ENCODE results near the gene MZB1.

MZB1 gene

GRCh38 chr5:139389701-139390638 is at the start of gene MZB1:
Gene MZB1 (minus strand): TSS chr5:139389913. CDS start chr5:139389856, 57 bp downstream.
- Mint-ChIP-seq H3K27me3 (ENCODE audit: low read depth, poor library complexity) (peaks cover 39% of the 10 kb centered on the region), H3K9me3 (no peaks in the 10 kb centered on the region), H3K4me1 (peaks cover 19% of the 10 kb centered on the region), H3K27ac (no peak within 1 kb of the TSS), H3K36me3 (ENCODE audit: low read depth) (no peaks in the 10 kb centered on the region), H3K4me3 (no peak within 1 kb of the TSS)
- no peak for DNase-seq
- TF ChIP-seq CTCF (IDR thresholded peaks at IDR 0.05) = no peak

- peaks cover 12% of the 10 kb centered on the region for H3K27me3 Mint-ChIP-seq (ENCODE audit: low read depth, poor library complexity)
- peak; percentile 95 for DNase-seq
- no peak for TF ChIP-seq CTCF (IDR thresholded peaks at IDR 0.05)
- H3K27ac Mint-ChIP-seq = peak within 1 kb of the TSS; percentile 99
- H3K9me3 Mint-ChIP-seq = no peaks in the 10 kb centered on the region
- H3K4me3 Mint-ChIP-seq = peak within 1 kb of the TSS; percentile 96
- H3K4me1 Mint-ChIP-seq = peaks cover 45% of the 10 kb centered on the region
- peaks cover 21% of the 10 kb centered on the region for H3K36me3 Mint-ChIP-seq (ENCODE audit: low read depth)
Observed at GRCh38 chr5:139439013-139439903, 49.5 kb upstream of the MZB1 start, which contains the start of gene DNAJC18. Gene DNAJC18 (minus strand): TSS chr5:139439525. CDS start chr5:139439445, 80 bp downstream.

GRCh38 chr5:139438707-139439012 is 48.9 kb upstream of the MZB1 start:
- Mint-ChIP-seq H3K4me3 (peak overlapping the region; percentile 96), H3K27me3 (ENCODE audit: low read depth, poor library complexity) (peaks cover 12% of the 10 kb centered on the region), H3K27ac (no peak overlapping the region), H3K9me3 (no peaks in the 10 kb centered on the region), H3K36me3 (ENCODE audit: low read depth) (peaks cover 21% of the 10 kb centered on the region), H3K4me1 (peaks cover 39% of the 10 kb centered on the region)
- TF ChIP-seq CTCF (IDR thresholded peaks at IDR 0.05) = no peak
- DNase-seq = no peak

DNA sequence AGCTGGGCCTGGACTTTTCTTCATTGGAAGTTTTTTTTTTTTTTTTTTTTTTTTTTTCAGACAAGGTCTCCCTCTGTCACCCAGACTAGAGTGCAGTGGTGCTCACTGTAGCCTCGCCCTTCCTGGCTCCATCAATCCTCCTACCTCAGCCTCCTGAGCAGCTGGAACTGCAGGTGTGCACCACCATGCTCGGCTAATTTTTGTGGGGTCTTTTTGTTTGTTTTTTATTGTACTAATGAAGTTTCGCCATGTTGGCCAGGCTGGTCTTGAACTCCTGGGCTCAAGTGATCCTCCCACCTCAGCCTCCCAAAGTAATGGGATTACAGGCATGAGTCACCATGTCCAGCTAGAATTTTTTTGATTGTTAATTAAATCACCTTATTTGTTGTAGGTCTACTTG is 46.0 kb upstream of the MZB1 start:
- no peak for DNase-seq
- Mint-ChIP-seq H3K27me3 (ENCODE audit: low read depth, poor library complexity) (no peaks in the 10 kb centered on the region), H3K27ac (no peak overlapping the region), H3K4me1 (peaks cover 30% of the 10 kb centered on the region), H3K9me3 (no peaks in the 10 kb centered on the region), H3K4me3 (no peak overlapping the region), H3K36me3 (ENCODE audit: low read depth) (peaks cover 26% of the 10 kb centered on the region)
- no peak for TF ChIP-seq CTCF (IDR thresholded peaks at IDR 0.05)

DNA sequence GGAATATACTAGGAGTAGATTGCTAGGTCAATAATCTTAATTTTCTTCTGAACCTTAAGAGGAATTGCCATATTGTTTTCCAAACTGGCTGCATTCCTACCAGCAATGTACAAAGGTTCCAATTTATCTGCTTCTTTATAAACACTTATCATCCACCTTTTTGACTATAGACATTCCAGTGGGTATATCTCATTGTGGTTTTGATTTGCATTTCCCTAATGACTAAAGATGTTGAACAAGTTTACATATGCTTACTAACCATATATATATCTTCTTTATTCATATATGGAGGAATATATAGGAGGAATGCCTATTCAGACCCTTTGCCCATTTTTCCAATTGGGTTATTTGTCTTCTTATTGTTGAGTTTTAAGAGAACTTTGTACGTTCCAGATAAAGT is 42.0 kb upstream of the MZB1 start:
- peaks cover 48% of the 10 kb centered on the region for H3K36me3 Mint-ChIP-seq (ENCODE audit: low read depth)
- no peaks in the 10 kb centered on the region for H3K4me1 Mint-ChIP-seq
- H3K27me3 Mint-ChIP-seq (ENCODE audit: low read depth, poor library complexity) = no peaks in the 10 kb centered on the region
- no peak overlapping the region for H3K4me3 Mint-ChIP-seq
- no peak for TF ChIP-seq CTCF (IDR thresholded peaks at IDR 0.05)
- H3K9me3 Mint-ChIP-seq = no peaks in the 10 kb centered on the region
- no peak for DNase-seq
- H3K27ac Mint-ChIP-seq = no peak overlapping the region

Measured in nephron progenitor cell (in vitro differentiated cells).